GM18499 (cell line): Measurements from ENCODE around the gene SMARCC2.
"Not testable (repeated sequence)": the region's sequence is repeated elsewhere in the genome, so short reads cannot be mapped to it uniquely, and the experiment has no call there.

ENCODE experiments used
- ATAC-seq: cut with Tn5 transposase; IDR thresholded peaks from one replicate; pipeline ENCODE4 v1.9.1; 2021; ENCODE audit warnings: moderate number of reproducible peaks; ENCODE audit not compliant: insufficient read depth, unreplicated experiment

Gene SMARCC2

GRCh38 chr12:56213878-56214277 is 24.6 kb upstream of the SMARCC2 start:
- no peak for ATAC-seq

GRCh38 chr12:56212361-56212760 is 23.1 kb upstream of the SMARCC2 start:
- ATAC-seq: no peak

- ATAC-seq: no peak
Observed at GRCh38 chr12:56208006-56208405, 18.7 kb upstream of the SMARCC2 start.

GRCh38 chr12:56206452-56207166 is 17.3 kb upstream of the SMARCC2 start:
- no peak for ATAC-seq

- no peak for ATAC-seq
Observed at GRCh38 chr12:56205445-56205844, 16.2 kb upstream of the SMARCC2 start.

- no peak for ATAC-seq
Observed at GRCh38 chr12:56204275-56204674, 15.0 kb upstream of the SMARCC2 start.

GRCh38 chr12:56202838-56203237 is 13.6 kb upstream of the SMARCC2 start:
- no peak for ATAC-seq

- ATAC-seq: no peak
Observed at GRCh38 chr12:56202366-56202765, 13.1 kb upstream of the SMARCC2 start.

GRCh38 chr12:56198836-56199235 is 9.6 kb upstream of the SMARCC2 start:
- ATAC-seq: no peak

GRCh38 chr12:56197921-56198635 is 8.8 kb upstream of the SMARCC2 start:
- no peak for ATAC-seq

GRCh38 chr12:56196818-56197550 is 7.7 kb upstream of the SMARCC2 start:
- not testable (repeated sequence) for ATAC-seq

GRCh38 chr12:56193025-56193578 is 3.8 kb upstream of the SMARCC2 start:
- no peak for ATAC-seq

- ATAC-seq: no peak
Observed at GRCh38 chr12:56192582-56192981, 3.3 kb upstream of the SMARCC2 start.

- no peak for ATAC-seq
Observed at GRCh38 chr12:56190695-56191155, 1.4 kb upstream of the SMARCC2 start.

- no peak for ATAC-seq
Observed at GRCh38 chr12:56189918-56190694, 823 bp upstream of the SMARCC2 start.

- no peak for ATAC-seq
Observed at GRCh38 chr12:56188778-56189098, 545 bp downstream of the SMARCC2 start.

GRCh38 chr12:56188131-56188777 is 1.0 kb downstream of the SMARCC2 start:
- no peak for ATAC-seq

- ATAC-seq: no peak
Observed at GRCh38 chr12:56186957-56187356, 2.3 kb downstream of the SMARCC2 start.

GRCh38 chr12:56178347-56178746 is 10.9 kb downstream of the SMARCC2 start:
- no peak for ATAC-seq

- no peak for ATAC-seq
Observed at GRCh38 chr12:56172839-56173238, 16.4 kb downstream of the SMARCC2 start.
